GM12873 (cell line): ENCODE results near the gene VWA5B2.

Experiments
- TF ChIP-seq, protein P1 (sequence below): IDR thresholded peaks from 2 replicates; pipeline ENCODE4 v1.5.1; 2012; ENCODE audit warnings: low read depth, mild to moderate bottlenecking, moderate library complexity, low read length, control low read depth; ENCODE audit not compliant: insufficient read depth; ENCODE audit errors: missing control alignments

Gene VWA5B2

DNA sequence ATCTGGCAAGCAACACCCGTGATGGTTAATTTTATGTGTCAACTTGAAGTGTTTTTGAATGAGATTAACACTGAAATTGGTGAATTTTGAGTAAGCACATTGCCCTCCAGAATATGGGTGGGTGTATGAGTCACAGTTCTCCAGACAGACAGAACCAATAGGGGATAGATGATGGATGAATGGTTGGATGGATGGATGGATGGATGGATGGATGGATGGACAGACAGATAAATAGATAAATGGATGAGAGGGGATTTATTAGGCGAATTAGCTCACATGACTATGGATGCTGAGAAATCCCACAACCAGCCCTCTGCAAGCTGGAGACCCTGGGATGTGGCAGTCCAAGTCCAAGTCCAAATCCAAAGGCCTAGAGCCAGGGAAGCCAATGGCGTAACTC lies 5.4 kb upstream of the VWA5B2 start:
- TF ChIP-seq, protein P1, sequence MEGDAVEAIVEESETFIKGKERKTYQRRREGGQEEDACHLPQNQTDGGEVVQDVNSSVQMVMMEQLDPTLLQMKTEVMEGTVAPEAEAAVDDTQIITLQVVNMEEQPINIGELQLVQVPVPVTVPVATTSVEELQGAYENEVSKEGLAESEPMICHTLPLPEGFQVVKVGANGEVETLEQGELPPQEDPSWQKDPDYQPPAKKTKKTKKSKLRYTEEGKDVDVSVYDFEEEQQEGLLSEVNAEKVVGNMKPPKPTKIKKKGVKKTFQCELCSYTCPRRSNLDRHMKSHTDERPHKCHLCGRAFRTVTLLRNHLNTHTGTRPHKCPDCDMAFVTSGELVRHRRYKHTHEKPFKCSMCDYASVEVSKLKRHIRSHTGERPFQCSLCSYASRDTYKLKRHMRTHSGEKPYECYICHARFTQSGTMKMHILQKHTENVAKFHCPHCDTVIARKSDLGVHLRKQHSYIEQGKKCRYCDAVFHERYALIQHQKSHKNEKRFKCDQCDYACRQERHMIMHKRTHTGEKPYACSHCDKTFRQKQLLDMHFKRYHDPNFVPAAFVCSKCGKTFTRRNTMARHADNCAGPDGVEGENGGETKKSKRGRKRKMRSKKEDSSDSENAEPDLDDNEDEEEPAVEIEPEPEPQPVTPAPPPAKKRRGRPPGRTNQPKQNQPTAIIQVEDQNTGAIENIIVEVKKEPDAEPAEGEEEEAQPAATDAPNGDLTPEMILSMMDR, result no peak

DNA sequence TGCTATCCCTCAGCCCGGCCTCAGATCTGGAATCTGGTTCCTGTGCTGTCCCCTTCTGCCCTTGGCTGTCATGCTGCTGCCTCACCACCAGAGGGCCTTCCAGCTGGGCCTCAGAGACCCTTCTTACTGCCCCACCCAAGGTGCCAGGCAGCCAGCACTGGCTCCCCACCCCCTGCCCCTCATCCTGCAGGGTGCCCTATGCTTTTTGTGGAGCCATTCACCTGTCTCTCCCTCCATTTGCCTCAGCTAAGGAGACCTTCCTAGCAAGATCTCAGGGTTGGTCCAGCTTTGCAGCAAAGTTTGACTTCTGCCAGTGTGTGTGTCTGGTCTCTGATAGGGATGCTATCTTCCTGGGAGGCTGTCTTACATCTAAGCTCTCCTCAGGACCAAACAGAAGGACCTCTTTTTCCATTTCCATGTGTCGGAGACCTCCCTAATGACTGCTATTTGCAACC lies 1.9 kb upstream of the VWA5B2 start:
- TF ChIP-seq, protein P1, result peak; percentile 92

DNA sequence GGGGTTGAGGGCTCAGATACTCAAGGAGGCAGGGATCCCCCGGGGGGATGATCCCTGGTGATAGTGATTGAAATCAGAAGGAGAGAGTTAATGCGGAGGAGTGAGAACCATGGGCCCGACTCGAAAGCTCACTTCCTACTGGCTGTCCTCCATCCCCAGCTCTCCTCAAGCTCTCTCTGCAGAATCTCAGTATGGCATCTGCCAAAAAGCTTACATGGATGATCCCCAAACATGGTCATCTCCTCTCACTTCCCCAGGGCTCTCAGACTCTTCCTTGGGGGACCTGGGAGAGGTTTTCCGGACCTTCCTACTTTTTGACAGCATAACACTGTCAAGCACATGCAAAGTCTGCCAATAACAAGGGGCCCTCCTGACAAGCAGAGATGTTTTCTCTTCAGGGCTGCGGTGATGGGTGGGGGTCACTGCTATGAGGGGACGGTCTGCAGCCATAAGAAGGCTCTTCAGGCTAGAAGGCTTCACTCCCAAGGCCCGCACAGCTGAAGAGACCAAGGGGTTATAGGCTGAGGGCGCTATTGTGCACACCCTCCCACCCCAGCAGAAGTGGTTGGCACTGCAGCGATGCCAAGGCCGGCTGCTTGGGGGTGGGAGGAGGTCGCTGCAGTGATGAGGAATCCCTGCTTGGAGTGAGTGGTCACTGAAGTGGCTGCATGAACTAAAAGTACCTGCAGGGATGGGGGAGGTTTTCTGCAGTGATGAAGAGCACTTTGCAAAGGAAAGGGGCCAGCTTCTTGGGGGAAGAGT lies 828 bp upstream of the VWA5B2 start:
- TF ChIP-seq, protein P1, result no peak

DNA sequence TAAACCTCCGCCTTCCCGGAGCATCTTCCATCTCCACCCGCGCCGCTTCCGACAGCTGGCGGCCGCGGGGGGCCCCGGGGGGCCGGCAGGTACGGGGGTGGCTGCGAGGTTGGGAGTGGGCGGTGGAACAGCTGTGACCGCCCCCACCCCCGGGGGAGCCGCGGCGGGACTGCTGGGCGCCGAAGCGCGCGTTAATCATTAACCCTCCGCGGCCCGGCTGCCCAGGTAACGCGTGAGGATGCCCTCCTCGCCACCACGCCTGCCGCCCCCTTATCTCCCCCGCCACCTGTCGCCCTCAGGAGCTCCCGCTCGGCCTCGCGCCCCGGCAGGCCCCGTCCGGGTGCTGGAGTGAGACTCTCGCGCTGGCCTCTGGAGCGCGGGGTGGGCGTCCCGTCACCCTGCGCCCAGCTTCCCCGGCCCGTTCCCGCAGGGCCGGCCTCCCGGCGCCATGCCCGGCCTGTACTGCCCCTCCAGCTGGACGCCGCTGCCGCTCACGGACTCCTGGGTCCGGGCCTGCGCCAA lies 757 bp downstream of the VWA5B2 start:
- TF ChIP-seq, protein P1, result no peak

DNA sequence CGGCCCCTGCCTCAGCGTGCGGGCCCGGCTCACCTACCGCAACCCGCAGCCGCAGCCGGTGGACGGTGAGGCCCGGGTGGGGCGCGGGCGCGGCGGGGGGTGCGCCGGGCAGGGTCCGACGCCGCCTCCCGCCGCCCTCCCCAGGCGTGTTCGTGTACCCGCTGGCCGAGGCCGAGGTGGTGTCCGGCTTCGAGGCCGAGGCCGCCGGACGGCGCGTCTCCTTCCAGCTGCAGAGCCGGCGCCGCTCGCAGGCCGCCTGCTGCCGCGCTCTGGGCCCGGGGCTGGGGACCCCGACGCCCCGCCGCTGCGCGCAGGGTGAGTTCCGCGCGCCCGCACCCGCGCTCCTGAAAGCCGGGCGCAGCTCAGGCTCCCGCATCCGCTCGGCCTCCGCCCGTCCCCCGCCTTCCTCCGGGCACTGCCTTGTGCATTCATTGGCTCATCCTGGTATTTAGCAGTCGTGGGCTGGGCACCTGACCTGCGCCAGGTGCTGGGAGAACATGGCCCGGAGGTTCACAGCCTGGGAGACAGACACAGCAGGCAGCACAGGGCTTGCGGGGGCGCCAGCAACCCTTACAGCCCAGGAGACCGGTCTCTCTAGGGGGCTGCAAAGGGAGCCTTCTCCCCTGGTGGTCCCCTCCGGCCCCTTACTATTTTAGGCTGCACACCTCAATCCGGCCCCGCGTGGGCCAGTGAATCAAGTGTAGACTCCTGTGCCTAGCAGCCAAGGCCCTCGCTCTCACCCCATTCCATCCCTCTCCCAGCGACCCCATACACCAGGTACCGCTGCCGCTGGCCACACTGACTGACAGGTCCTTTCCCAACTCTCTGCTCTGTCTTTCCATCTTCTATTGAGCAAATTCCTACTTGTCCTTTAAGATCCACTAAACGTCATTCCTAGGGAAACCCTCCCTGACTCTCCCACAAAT lies 1.5 kb downstream of the VWA5B2 start:
- TF ChIP-seq, protein P1, result no peak

DNA sequence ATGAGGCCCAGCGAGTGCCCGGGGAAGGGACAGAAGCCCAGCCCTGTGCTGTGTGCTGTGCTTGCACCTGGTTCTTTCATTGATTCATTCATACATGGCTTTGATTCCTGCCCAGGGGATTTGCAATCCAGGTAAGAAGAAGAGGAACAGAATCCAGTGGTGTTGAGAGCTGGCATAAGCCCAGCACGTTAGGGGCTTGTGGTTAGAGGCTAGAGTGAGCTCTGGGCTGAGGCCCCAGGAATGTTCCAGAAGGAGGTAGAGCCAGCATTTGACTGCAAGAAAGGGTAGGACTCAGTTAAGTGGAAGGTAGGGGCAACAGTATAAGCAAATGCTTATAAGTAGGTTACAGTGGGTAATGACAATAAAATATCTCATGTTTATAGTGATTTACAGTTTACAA lies 2.3 kb downstream of the VWA5B2 start:
- TF ChIP-seq, protein P1, result no peak
